ENCODE data around the gene RBM20. TPM values are rescaled to one million over a fixed set of nuclear protein-coding genes. Genes with fewer than 3 reads are reported as not detected.
A peak's percentile ranks its signal among the peaks of the same experiment; 100 is the strongest.

Gene RBM20
- total and polyA plus RNA-seq, 10 of the 15 experiments (the other 5 are each of a cell fraction or from before 2014, with no cell fraction given) = 0.04 to 0.26 (median 0.15) TPM

GRCh38 chr10:110850099-110850498 lies 206.0 kb downstream of the RBM20 start (continued):
- TF ChIP-seq BACH1 (IDR thresholded peaks at IDR 0.05; ENCODE audit: borderline replicate concordance) (0 out of 2 replicates have a peak, but pooled peaks have one; percentile 20), RCOR1 (conservative IDR thresholded peaks at IDR 0.05; ENCODE audit: low read depth, low read length) (0 out of 2 replicates have a peak, but pooled peaks have one; percentile 32), MTA2 (IDR thresholded peaks at IDR 0.05; ENCODE audit: low read depth) (peak; percentile 64), NR2F1 (conservative IDR thresholded peaks at IDR 0.05) (0 out of 2 replicates have a peak, but pooled peaks have one; percentile 32), MTA3 (IDR thresholded peaks at IDR 0.05; ENCODE audit: borderline replicate concordance, low read length) (no peak), IKZF2 (IDR thresholded peaks at IDR 0.05) (peak; percentile 65 to 68; a peak in 3 of 4 replicates), FOXK2 (IDR thresholded peaks at IDR 0.05) (no peak; the same call in 1 of the 2 replicates), BHLHE40 (IDR thresholded peaks at IDR 0.05; ENCODE audit: borderline replicate concordance in 1 of 2, low read depth in 2 of 2, low read length in 1 of 2) (peak; percentile 12 to 14; a peak in 2 of 4 replicates), DPF2 (IDR thresholded peaks at IDR 0.05) (peak; percentile 38; the same call in 1 of the 2 replicates), SKIL (IDR thresholded peaks at IDR 0.05; ENCODE audit: low read depth, poor library complexity, severe bottlenecking) (peak; percentile 41), NBN (IDR thresholded peaks at IDR 0.05) (peak; percentile 28; the same call in 1 of the 2 replicates), BMI1 (IDR thresholded peaks at IDR 0.05; ENCODE audit: borderline replicate concordance) (no peak)
- TF ChIP-seq, protein P1, sequence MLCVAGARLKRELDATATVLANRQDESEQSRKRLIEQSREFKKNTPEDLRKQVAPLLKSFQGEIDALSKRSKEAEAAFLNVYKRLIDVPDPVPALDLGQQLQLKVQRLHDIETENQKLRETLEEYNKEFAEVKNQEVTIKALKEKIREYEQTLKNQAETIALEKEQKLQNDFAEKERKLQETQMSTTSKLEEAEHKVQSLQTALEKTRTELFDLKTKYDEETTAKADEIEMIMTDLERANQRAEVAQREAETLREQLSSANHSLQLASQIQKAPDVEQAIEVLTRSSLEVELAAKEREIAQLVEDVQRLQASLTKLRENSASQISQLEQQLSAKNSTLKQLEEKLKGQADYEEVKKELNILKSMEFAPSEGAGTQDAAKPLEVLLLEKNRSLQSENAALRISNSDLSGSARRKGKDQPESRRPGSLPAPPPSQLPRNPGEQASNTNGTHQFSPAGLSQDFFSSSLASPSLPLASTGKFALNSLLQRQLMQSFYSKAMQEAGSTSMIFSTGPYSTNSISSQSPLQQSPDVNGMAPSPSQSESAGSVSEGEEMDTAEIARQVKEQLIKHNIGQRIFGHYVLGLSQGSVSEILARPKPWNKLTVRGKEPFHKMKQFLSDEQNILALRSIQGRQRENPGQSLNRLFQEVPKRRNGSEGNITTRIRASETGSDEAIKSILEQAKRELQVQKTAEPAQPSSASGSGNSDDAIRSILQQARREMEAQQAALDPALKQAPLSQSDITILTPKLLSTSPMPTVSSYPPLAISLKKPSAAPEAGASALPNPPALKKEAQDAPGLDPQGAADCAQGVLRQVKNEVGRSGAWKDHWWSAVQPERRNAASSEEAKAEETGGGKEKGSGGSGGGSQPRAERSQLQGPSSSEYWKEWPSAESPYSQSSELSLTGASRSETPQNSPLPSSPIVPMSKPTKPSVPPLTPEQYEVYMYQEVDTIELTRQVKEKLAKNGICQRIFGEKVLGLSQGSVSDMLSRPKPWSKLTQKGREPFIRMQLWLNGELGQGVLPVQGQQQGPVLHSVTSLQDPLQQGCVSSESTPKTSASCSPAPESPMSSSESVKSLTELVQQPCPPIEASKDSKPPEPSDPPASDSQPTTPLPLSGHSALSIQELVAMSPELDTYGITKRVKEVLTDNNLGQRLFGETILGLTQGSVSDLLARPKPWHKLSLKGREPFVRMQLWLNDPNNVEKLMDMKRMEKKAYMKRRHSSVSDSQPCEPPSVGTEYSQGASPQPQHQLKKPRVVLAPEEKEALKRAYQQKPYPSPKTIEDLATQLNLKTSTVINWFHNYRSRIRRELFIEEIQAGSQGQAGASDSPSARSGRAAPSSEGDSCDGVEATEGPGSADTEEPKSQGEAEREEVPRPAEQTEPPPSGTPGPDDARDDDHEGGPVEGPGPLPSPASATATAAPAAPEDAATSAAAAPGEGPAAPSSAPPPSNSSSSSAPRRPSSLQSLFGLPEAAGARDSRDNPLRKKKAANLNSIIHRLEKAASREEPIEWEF (IDR thresholded peaks at IDR 0.05; ENCODE audit: insufficient replicate concordance, low read depth, low read length) = peak; percentile 20

All from GM12878 (cell line).